Ascending aorta (tissue), 2 donors: ENCODE measurements around the gene EXOC4. TPM values are rescaled to one million over a fixed set of nuclear protein-coding genes. Genes with fewer than 3 reads are reported as not detected.

Experiments
- DNase-seq, 2 donors: peaks; one replicate each; pipeline ENCODE4 v3.0.0-alpha.2; 2019; ENCODE audit warnings: low spot score in 2 of 2
- H3K27ac ChIP-seq, 2 donors: fragments of 200-600 bp; sonication (generic); one replicate each; pipeline ENCODE4 v1.5.1; 2016 to 2017; ENCODE audit warnings: mild to moderate bottlenecking in 1 of 2
- H3K27me3 ChIP-seq: fragments of 200-600 bp; sonication (generic); one replicate; pipeline ENCODE4 v1.5.1; 2017
- H3K36me3 ChIP-seq, 2 donors: fragments of 200-600 bp; sonication (generic); one replicate each; pipeline ENCODE4 v1.5.1; 2016
- H3K4me1 ChIP-seq, 2 donors: fragments of 200-600 bp; sonication (generic); one replicate each; pipeline ENCODE4 v1.5.1; 2016 to 2017; ENCODE audit warnings: mild to moderate bottlenecking in 1 of 2
- H3K4me3 ChIP-seq, 2 donors: fragments of 200-600 bp; sonication (generic); one replicate each; pipeline ENCODE4 v1.5.1; 2016 to 2017; ENCODE audit warnings: mild to moderate bottlenecking in 1 of 2
- H3K9me3 ChIP-seq, 2 donors: fragments of 200-600 bp; sonication (generic); one replicate each; pipeline ENCODE4 v1.5.1; 2016
- CTCF ChIP-seq, 3 experiments: fragments of 200-600 bp in 2 of 3; fragments of 450-650 bp in 1 of 3; sonication (generic) in 2 of 3; IDR thresholded peaks; one replicate each; pipeline ENCODE4 v1.5.1; 2016 to 2019; ENCODE audit warnings: antibody characterized with exemption in 3 of 3, mild to moderate bottlenecking in 1 of 3, moderate library complexity in 1 of 3
- intact Hi-C: fragments of 100-400 bp; cut with DNase I; formaldehyde crosslinking; loops from one replicate; pipeline ENCODE4 v1.15.1; 2023
- total RNA-seq: library from RNA; depleted of rRNA; stranded (reverse); fragments of >200 nt; gene quantifications from one replicate; pipeline ENCODE4 v1.1.0, GENCODE V29; 2016

The EXOC4 gene
- total RNA-seq, 1 donor from 2014 or later, result 27.1 TPM

DNA sequence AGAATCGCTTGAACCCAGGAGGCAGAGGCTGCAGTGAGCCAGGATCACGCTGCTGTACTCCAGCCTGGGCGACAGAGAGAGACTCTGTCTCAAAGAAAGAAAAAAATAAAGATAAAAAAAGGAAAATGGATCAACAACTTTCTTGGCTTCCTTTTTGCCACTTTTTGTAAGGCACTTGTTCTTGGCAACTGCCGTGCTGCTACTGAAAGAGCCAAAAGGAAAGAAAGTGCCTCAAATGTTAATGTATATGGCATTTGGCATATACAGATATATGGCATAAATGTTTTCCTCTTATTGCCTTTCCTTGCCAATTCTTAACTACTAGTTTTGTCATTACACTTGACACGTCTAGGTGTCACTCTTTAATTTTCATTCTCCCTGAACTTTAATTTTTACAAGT is 480.5 kb downstream of the EXOC4 start:
- no peak for TF ChIP-seq CTCF (IDR thresholded peaks at IDR 0.05)
- no peaks in the 10 kb centered on the region for H3K9me3 ChIP-seq
- intact Hi-C loops, result no loop called here

GRCh38 chr7:133735222-133735621 is 482.3 kb downstream of the EXOC4 start:
- Histone ChIP-seq H3K9me3 (no peaks in the 10 kb centered on the region), H3K36me3 (no peaks in the 10 kb centered on the region), H3K27me3 (no peaks in the 10 kb centered on the region), H3K27ac (no peak overlapping the region), H3K4me1 (no peaks in the 10 kb centered on the region), H3K4me3 (no peak overlapping the region)
- intact Hi-C loops, result no loop called here
- TF ChIP-seq CTCF (IDR thresholded peaks at IDR 0.05), result no peak
- no peak for DNase-seq

More for the DNA sequence above, 480.5 kb downstream of the EXOC4 start:
- H3K27me3 ChIP-seq, result no peaks in the 10 kb centered on the region
- no peak overlapping the region for H3K27ac ChIP-seq
- no peaks in the 10 kb centered on the region for H3K36me3 ChIP-seq
- no peaks in the 10 kb centered on the region for H3K4me1 ChIP-seq
- H3K4me3 ChIP-seq, result no peak overlapping the region
- DNase-seq, result no peak

- no peaks in the 10 kb centered on the region for H3K9me3 ChIP-seq
- H3K27me3 ChIP-seq, result no peaks in the 10 kb centered on the region
- no peak overlapping the region for H3K27ac ChIP-seq
- TF ChIP-seq CTCF (IDR thresholded peaks at IDR 0.05), result no peak
- no peak for DNase-seq
- no peak overlapping the region for H3K4me3 ChIP-seq
- no peaks in the 10 kb centered on the region for H3K36me3 ChIP-seq
- intact Hi-C loops, result no loop called here
- H3K4me1 ChIP-seq, result no peaks in the 10 kb centered on the region
Measured at GRCh38 chr7:133739817-133740216, 486.9 kb downstream of the EXOC4 start.

DNA sequence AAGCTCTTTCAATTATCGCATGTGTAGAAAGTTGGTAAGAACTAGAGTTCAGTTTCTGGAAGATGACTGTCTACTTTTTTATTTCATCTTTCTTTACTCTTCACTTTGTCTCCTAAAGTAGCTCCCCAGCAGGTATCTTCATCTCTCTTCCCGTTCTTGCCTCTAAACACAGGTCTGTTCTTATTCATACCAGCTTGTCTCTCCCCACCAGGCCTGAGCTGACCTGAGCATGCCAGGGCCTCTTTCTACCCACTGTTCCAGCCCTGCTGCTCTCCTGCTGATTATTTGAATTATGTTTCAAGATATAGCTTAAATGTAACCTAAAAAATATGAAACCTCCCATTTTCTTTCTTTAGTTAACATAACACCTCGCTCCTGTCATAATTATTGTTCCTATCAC is 488.2 kb downstream of the EXOC4 start:
- no peak overlapping the region for H3K27ac ChIP-seq
- intact Hi-C loops, result no loop called here

DNA sequence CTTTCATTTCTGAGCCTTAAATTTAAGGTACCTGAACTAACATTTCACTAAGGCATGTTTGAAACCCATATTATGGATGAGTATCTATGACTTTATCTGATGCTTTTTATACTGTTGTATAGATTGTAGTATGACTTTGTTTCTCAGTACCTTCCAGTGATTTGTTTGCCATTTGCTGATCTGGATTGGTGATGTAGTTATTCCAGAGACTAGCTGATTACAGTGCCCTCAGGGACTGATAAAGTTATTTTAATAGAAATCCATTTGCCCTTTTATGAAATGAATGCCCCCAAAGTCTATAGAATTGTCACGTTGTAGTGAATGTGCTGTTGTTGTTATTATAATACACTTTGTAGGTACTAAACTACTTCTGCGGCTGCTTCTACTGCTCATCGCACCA is 488.8 kb downstream of the EXOC4 start:
- Histone ChIP-seq H3K27me3 (no peaks in the 10 kb centered on the region), H3K9me3 (no peaks in the 10 kb centered on the region), H3K4me3 (no peak overlapping the region), H3K27ac (no peak overlapping the region), H3K4me1 (no peaks in the 10 kb centered on the region), H3K36me3 (no peaks in the 10 kb centered on the region)
- TF ChIP-seq CTCF (IDR thresholded peaks at IDR 0.05), result no peak
- intact Hi-C loops, result no loop called here
- DNase-seq, result no peak

More for the DNA sequence above, 488.2 kb downstream of the EXOC4 start:
- H3K36me3 ChIP-seq, result no peaks in the 10 kb centered on the region
- no peak for TF ChIP-seq CTCF (IDR thresholded peaks at IDR 0.05)
- no peaks in the 10 kb centered on the region for H3K27me3 ChIP-seq
- H3K4me1 ChIP-seq, result no peaks in the 10 kb centered on the region
- H3K9me3 ChIP-seq, result no peaks in the 10 kb centered on the region
- H3K4me3 ChIP-seq, result no peak overlapping the region
- no peak for DNase-seq
